Mucosa of descending colon (tissue), 3 donors: ENCODE results near the gene FRMPD2. TPM values are rescaled to one million over a fixed set of nuclear protein-coding genes. Genes with fewer than 3 reads are reported as not detected.

Experiments
- ATAC-seq: fragments of 200-7000 bp; cut with Tn5 transposase; one replicate; pipeline ENCODE4 v1.9.1; 2020; ENCODE audit warnings: mild to moderate bottlenecking, moderate library complexity
- DNase-seq, 3 donors: peaks; one replicate each; pipeline ENCODE4 v3.0.0-alpha.2; 2020
- H3K36me3 ChIP-seq: fragments of 200-600 bp; one replicate; pipeline ENCODE4 v1.8.0; 2021; ENCODE audit warnings: low read depth, mild to moderate bottlenecking
- H3K4me1 ChIP-seq: fragments of 200-600 bp; one replicate; pipeline ENCODE4 v1.8.0; 2021; ENCODE audit warnings: low read depth, mild to moderate bottlenecking
- H3K4me3 ChIP-seq: fragments of 200-600 bp; one replicate; pipeline ENCODE4 v1.8.0; 2021; ENCODE audit warnings: mild to moderate bottlenecking
- H3K9me3 ChIP-seq: fragments of 200-600 bp; one replicate; pipeline ENCODE4 v1.8.0; 2021; ENCODE audit warnings: mild to moderate bottlenecking
- intact Hi-C, 2 donors: fragments of 100-400 bp; cut with DNase I in 1 of 2; cut with micrococcal nuclease in 1 of 2; formaldehyde crosslinking; loops; one replicate each; pipeline versions ENCODE4 v1.11.0 to v1.11.1; 2022; cut with DNase I, micrococcal nuclease
- total RNA-seq, 3 donors: library from RNA; stranded (reverse); fragmentation: NEBNext Ultra II Directional in 2 of 3; extraction: Animal tissue kit (Norgen Biotek cat#: 25700) in 2 of 3; gene quantifications; one replicate each; pipeline versions ENCODE4 v1.2.1 to v1.2.4, GENCODE V29; 2021 to 2023
- TF ChIP-seq, protein P1 (sequence below): fragments of 200-600 bp; IDR thresholded peaks from one replicate; pipeline ENCODE4 v1.8.0; 2022; ENCODE audit warnings: antibody characterized with exemption, mild to moderate bottlenecking
- donor health status: DM: no; HTN: no; CAD: no; lungs with moderate emphysema.
- donor health status: DM: no; HTN: no; CAD: no.
- donor health status: DM: no; HTN: yes; CAD: no.

The FRMPD2 gene
- total RNA-seq, 3 donors from 2014 or later, result 0.35 to 0.73 TPM; not detected in 1

DNA sequence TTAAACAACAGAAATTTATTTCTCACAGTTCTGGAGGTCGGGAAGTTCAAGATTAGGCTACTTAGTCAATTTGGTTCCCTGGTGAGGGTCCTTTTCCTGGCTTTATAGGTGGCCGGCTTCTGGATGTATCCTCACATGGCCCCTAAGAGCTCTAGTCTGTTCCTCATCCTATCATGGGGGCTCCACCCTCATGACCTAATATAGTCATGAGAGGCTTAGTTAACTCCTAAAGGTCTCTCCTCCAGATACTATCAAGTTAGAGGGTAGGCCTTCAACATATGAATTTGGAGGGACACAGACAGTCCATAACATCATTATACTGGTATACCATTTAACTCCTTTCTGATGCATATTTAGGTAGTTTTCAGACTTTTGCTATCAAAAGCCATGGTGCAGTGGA is 39.6 kb upstream of the FRMPD2 start:
- ATAC-seq (no peak), DNase-seq (no peak)
- Histone ChIP-seq H3K4me3 (no peak overlapping the region), H3K4me1 (peaks cover 4% of the 10 kb centered on the region), H3K36me3 (no peaks in the 10 kb centered on the region), H3K9me3 (no peaks in the 10 kb centered on the region)
- intact Hi-C loops, result no loop called here
- TF ChIP-seq, protein P1, sequence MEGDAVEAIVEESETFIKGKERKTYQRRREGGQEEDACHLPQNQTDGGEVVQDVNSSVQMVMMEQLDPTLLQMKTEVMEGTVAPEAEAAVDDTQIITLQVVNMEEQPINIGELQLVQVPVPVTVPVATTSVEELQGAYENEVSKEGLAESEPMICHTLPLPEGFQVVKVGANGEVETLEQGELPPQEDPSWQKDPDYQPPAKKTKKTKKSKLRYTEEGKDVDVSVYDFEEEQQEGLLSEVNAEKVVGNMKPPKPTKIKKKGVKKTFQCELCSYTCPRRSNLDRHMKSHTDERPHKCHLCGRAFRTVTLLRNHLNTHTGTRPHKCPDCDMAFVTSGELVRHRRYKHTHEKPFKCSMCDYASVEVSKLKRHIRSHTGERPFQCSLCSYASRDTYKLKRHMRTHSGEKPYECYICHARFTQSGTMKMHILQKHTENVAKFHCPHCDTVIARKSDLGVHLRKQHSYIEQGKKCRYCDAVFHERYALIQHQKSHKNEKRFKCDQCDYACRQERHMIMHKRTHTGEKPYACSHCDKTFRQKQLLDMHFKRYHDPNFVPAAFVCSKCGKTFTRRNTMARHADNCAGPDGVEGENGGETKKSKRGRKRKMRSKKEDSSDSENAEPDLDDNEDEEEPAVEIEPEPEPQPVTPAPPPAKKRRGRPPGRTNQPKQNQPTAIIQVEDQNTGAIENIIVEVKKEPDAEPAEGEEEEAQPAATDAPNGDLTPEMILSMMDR, result no peak

DNA sequence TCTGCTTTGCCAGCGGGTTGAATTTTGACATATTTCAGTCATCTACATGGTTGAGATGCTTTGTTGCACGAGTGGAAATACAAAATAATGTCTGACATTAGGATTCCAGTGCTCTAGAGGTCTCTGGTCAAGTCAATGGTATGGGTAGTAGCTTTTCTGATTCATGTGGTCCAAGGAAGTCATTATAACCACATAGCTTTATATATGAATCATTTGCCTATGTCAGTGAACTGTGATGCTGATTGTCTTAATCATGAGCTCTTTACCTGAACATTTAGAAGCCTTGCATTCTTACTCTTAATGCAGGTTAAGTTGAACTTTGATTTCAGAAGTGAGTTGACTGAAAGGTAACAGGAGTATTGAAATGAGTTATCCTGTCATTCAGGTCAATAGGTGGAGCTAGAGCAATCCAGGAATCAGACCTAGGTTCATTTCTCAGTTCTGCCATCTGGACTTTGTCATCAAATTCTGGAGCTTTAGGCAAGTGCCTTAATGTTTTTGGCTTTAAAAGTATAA is 35.3 kb upstream of the FRMPD2 start:
- no peaks in the 10 kb centered on the region for H3K9me3 ChIP-seq
- TF ChIP-seq, protein P1, result peak; percentile 25
- intact Hi-C loops, result no loop called here
- ATAC-seq, result peak; percentile 11
- peaks cover 4% of the 10 kb centered on the region for H3K36me3 ChIP-seq
- no peak overlapping the region for H3K4me3 ChIP-seq
- no peak for DNase-seq
- H3K4me1 ChIP-seq, result peaks cover 15% of the 10 kb centered on the region

DNA sequence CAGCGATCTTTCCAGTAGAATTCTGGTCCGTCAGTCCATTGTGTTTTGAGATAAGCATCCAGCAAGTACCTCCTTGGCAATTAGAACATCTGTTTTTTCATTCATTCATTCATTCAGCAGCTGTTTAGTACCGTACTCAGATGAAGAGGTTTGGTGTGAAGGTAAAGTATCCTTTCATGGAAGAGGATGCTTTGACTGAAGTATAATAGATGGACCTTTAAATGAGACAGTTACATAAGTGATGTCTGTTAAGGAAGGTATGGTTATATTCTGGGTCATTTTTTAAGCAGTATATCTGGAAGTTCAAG is 33.2 kb upstream of the FRMPD2 start:
- Histone ChIP-seq H3K4me1 (peaks cover 15% of the 10 kb centered on the region), H3K9me3 (no peaks in the 10 kb centered on the region), H3K4me3 (no peak overlapping the region), H3K36me3 (peaks cover 4% of the 10 kb centered on the region)
- TF ChIP-seq, protein P1, result no peak
- ATAC-seq (no peak), DNase-seq (no peak)
- intact Hi-C loops, result no loop called here

DNA sequence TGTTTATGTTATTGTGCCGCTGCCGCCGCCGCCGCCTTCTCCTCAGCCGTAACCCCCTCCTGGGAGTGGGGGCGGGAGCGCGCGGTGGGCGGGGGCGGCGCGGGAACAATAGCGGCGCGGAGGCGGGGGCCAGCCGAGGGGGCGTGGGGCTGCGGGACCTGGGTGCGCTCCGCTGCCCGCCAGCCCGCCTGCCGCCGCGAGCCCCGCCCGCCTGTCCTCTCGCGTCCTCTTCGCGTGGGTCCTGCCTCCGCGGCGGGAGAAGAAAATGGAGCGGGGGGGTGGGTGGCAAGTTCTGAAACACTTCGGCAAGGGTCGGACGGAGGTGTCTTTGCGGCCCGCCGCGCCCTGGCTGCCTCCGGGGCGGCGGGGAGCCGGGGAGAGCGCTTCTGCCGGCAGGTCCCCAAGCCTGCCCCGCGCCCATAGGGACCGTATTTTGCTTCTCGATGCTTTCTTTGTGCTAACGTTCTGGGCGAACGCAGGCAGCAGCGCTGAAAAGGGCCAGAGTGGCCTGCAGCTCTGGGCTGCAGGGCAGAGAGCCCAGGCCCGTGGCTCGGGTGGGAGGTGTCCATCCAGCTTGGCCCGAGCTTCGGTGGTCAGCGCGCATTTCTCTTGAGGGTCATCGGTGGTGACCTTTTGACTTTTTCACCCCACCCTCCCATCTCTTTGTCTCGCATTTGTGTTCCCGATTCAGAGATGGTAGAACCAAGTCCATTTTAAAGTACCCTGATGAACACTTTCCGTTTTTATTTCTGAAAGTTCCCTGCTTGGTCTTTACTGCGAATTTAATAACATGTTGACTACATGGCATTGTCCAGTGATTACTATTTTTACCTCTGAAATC is 32.6 kb upstream of the FRMPD2 start:
- TF ChIP-seq, protein P1, result no peak
- DNase-seq (peak; percentile 67 to 80 (median 80)), ATAC-seq (peak; percentile 58)
- Histone ChIP-seq H3K4me1 (peaks cover 15% of the 10 kb centered on the region), H3K9me3 (no peaks in the 10 kb centered on the region), H3K36me3 (peaks cover 4% of the 10 kb centered on the region), H3K4me3 (peak overlapping the region; percentile 92)
- intact Hi-C loops, result no loop called here

DNA sequence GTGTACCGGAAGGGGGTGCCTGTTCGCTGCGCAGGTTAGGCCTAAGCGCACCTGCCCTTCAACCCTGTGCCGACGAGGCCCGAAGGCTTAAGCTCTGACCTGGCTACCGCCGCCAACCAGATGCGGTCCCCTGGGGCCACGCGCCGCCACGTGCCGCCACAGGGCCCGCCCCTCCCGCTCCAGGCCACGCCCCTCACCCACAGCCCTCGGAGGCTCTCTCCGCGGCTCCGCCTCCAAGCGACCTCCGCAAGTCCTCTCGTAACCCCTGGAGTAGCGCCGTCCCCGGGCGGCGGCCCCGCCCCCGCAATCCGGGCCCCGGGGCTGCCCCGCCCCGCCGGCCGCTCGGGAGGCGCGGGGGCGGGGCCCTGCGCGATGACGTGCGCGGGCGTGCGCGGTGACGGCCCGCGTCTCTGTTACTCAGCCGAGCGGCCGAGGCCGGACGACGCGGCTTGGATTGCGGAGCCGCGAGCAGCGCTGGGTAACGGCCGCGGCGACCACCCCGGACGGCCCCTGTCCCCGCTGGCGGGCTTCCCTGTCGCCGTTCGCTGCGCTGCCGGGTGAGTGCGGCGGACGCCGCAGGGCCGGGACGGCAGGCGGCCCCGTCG is 31.9 kb upstream of the FRMPD2 start, which contains the start of gene MAPK8:
Gene MAPK8, plus strand, starts transcription at position 413 of the 605 bp plus-strand sequence. CDS start 94,984 bp downstream, outside the sequence.
- DNase-seq (peak; percentile 93 to 98 (median 97)), ATAC-seq (peak; percentile 97)
- intact Hi-C loops, result no loop called here
- Histone ChIP-seq H3K9me3 (no peaks in the 10 kb centered on the region), H3K4me3 (peak within 1 kb of the TSS; percentile 92), H3K36me3 (peaks cover 4% of the 10 kb centered on the region), H3K4me1 (peaks cover 15% of the 10 kb centered on the region)
- TF ChIP-seq, protein P1, result no peak
